Neutrophil (primary cell): Measurements from ENCODE around the gene LYPD1.

Experiments
- H3K27ac ChIP-seq: fragments of 200-600 bp; sonication (generic); 2 replicates; pipeline ENCODE4 v1.5.1; 2016; ENCODE audit warnings: mild to moderate bottlenecking, moderate library complexity
- H3K27me3 ChIP-seq: fragments of 200-600 bp; sonication (generic); 2 replicates; pipeline ENCODE4 v1.6.0; 2016; ENCODE audit warnings: mild to moderate bottlenecking
- H3K36me3 ChIP-seq: fragments of 200-600 bp; sonication (generic); 2 replicates; pipeline ENCODE4 v1.5.1; 2017
- H3K4me1 ChIP-seq, 2 experiments: fragments of 200-600 bp in 1 of 2; sonication (generic) in 1 of 2; 1 replicate in 1 of 2; 2 replicates in 1 of 2; pipeline versions ENCODE4 v1.5.1 to v1.6.1; 2013 to 2016; ENCODE audit warnings: low read depth in 1 of 2, low read length in 1 of 2, mild to moderate bottlenecking in 1 of 2, moderate library complexity in 1 of 2; ENCODE audit not compliant: control insufficient read depth in 1 of 2, insufficient read depth in 1 of 2
- H3K4me3 ChIP-seq, 2 experiments: fragments of 200-600 bp in 1 of 2; sonication (generic) in 1 of 2; 1 replicate in 1 of 2; 2 replicates in 1 of 2; pipeline ENCODE4 v1.5.1; 2013 to 2016; ENCODE audit warnings: low read depth in 1 of 2, low read length in 1 of 2, mild to moderate bottlenecking in 1 of 2, moderate library complexity in 1 of 2
- H3K9me3 ChIP-seq: fragments of 200-600 bp; sonication (generic); 2 replicates; pipeline ENCODE4 v1.5.1; 2016
- CTCF ChIP-seq: fragments of 200-600 bp; sonication (generic); IDR thresholded peaks from 2 replicates; pipeline ENCODE4 v1.5.1; 2016; ENCODE audit warnings: antibody characterized with exemption

LYPD1 gene

GRCh38 chr2:132640116-132640515 is 29.9 kb downstream of the LYPD1 start:
- no peaks in the 10 kb centered on the region for H3K27me3 ChIP-seq
- no peak for TF ChIP-seq CTCF
- no peaks in the 10 kb centered on the region for H3K4me1 ChIP-seq
- no peaks in the 10 kb centered on the region for H3K36me3 ChIP-seq
- no peak overlapping the region for H3K27ac ChIP-seq
- H3K9me3 ChIP-seq: no peaks in the 10 kb centered on the region
- H3K4me3 ChIP-seq: no peak overlapping the region

GRCh38 chr2:132638313-132639040 is 31.5 kb downstream of the LYPD1 start:
- H3K9me3 ChIP-seq: no peaks in the 10 kb centered on the region
- no peak for TF ChIP-seq CTCF
- H3K36me3 ChIP-seq: no peaks in the 10 kb centered on the region
- no peaks in the 10 kb centered on the region for H3K27me3 ChIP-seq
- H3K4me1 ChIP-seq: no peaks in the 10 kb centered on the region
- H3K27ac ChIP-seq: no peak overlapping the region
- H3K4me3 ChIP-seq: no peak overlapping the region

DNA sequence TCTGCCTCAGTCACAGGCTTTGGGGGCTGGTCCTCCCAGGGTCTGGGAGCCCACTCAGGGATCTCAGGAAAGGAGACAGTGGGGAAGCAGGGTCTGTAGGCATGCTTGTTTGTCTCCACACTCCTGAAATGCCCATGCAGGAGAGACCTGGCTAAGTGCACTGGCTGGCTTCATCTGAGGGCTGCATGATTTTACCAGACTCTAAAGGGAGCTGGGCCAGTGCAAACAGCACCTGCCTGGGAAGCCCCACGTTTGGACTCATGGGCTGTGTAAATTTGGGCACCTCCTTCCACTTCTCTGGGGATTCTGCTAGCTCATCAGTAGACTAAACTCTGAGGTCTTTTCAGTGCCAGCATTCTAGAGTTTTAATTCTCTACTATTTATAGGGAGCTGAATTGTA is 33.7 kb downstream of the LYPD1 start:
- no peaks in the 10 kb centered on the region for H3K27me3 ChIP-seq
- H3K27ac ChIP-seq: no peak overlapping the region

DNA sequence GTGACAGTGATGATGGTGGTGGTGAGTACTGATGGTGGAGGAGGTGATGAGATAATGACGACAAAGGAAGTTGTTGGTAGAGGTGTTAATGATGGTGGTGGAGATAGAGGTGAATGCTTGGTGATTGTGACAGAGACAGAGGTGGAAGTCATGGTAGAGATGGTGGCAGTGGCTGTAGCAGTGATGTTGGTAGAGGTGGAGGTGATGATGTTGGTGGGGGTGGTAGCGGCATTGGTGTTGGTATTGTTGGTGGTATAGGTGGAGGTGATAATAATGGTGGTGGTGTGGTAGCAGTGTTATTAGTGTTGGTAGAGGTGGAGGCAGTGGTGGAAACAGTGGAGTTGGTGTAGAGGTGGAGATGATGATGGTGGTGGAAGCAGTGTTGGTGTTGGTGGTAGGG is 36.4 kb downstream of the LYPD1 start:
- Histone ChIP-seq H3K27ac (no peak overlapping the region), H3K36me3 (no peaks in the 10 kb centered on the region), H3K9me3 (no peaks in the 10 kb centered on the region), H3K27me3 (no peaks in the 10 kb centered on the region), H3K4me1 (no peaks in the 10 kb centered on the region), H3K4me3 (no peak overlapping the region)
- no peak for TF ChIP-seq CTCF

More for the DNA sequence above, 33.7 kb downstream of the LYPD1 start:
- Histone ChIP-seq H3K4me3 (no peak overlapping the region), H3K9me3 (no peaks in the 10 kb centered on the region), H3K4me1 (no peaks in the 10 kb centered on the region), H3K36me3 (no peaks in the 10 kb centered on the region)
- no peak for TF ChIP-seq CTCF

- no peak overlapping the region for H3K4me3 ChIP-seq
- H3K4me1 ChIP-seq: no peaks in the 10 kb centered on the region
- H3K36me3 ChIP-seq: no peaks in the 10 kb centered on the region
- H3K27ac ChIP-seq: no peak overlapping the region
- H3K27me3 ChIP-seq: no peaks in the 10 kb centered on the region
- no peaks in the 10 kb centered on the region for H3K9me3 ChIP-seq
- no peak for TF ChIP-seq CTCF
These were observed 37.9 kb downstream of the LYPD1 start for GRCh38 chr2:132632000-132632649.
